ENCODE results near the gene FARS2.

FARS2 gene

GRCh38 chr6:5729080-5729434 is 467.7 kb downstream of the FARS2 start:
- TF ChIP-seq POLR2A (IDR thresholded peaks at IDR 0.05; ENCODE audit: low read depth, low read length), result no peak

GRCh38 chr6:5729813-5730517 is 468.7 kb downstream of the FARS2 start:
- no peak for TF ChIP-seq POLR2A (IDR thresholded peaks at IDR 0.05; ENCODE audit: low read depth, low read length)
- FAIRE-seq (no peak), DNase-seq (ENCODE audit: insufficient read length, low spot score) (no peak)

More at GRCh38 chr6:5729080-5729434, 467.7 kb downstream of the FARS2 start:
- FAIRE-seq, result peak; percentile 87
- peak; percentile 65 for DNase-seq (ENCODE audit: insufficient read length, low spot score)

- no peak for FAIRE-seq
- no peak for DNase-seq (ENCODE audit: insufficient read length, low spot score)
- TF ChIP-seq POLR2A (IDR thresholded peaks at IDR 0.05; ENCODE audit: low read depth, low read length), result no peak
Observed at GRCh38 chr6:5730585-5731263, 469.4 kb downstream of the FARS2 start.

- no peak for TF ChIP-seq POLR2A (IDR thresholded peaks at IDR 0.05; ENCODE audit: low read depth, low read length)
- FAIRE-seq (no peak), DNase-seq (ENCODE audit: insufficient read length, low spot score) (no peak)
Observed at GRCh38 chr6:5731435-5731834, 470.1 kb downstream of the FARS2 start.

GRCh38 chr6:5732496-5732895 is 471.2 kb downstream of the FARS2 start:
- FAIRE-seq, result no peak
- no peak for DNase-seq (ENCODE audit: insufficient read length, low spot score)
- no peak for TF ChIP-seq POLR2A (IDR thresholded peaks at IDR 0.05; ENCODE audit: low read depth, low read length)

- FAIRE-seq (no peak), DNase-seq (ENCODE audit: insufficient read length, low spot score) (no peak)
- TF ChIP-seq POLR2A (IDR thresholded peaks at IDR 0.05; ENCODE audit: low read depth, low read length), result no peak
Observed at GRCh38 chr6:5736016-5736738, 474.9 kb downstream of the FARS2 start.

- no peak for FAIRE-seq
- TF ChIP-seq POLR2A (IDR thresholded peaks at IDR 0.05; ENCODE audit: low read depth, low read length), result no peak
- DNase-seq (ENCODE audit: insufficient read length, low spot score), result no peak
Observed at GRCh38 chr6:5737460-5737859, 476.1 kb downstream of the FARS2 start.

GRCh38 chr6:5738211-5738610 is 476.9 kb downstream of the FARS2 start:
- TF ChIP-seq POLR2A (IDR thresholded peaks at IDR 0.05; ENCODE audit: low read depth, low read length), result no peak
- FAIRE-seq (no peak), DNase-seq (ENCODE audit: insufficient read length, low spot score) (no peak)

- DNase-seq (ENCODE audit: insufficient read length, low spot score) (no peak), FAIRE-seq (no peak)
Observed at GRCh38 chr6:5744497-5744896, 483.2 kb downstream of the FARS2 start.

GRCh38 chr6:5745081-5745480 is 483.8 kb downstream of the FARS2 start:
- FAIRE-seq (no peak), DNase-seq (ENCODE audit: insufficient read length, low spot score) (no peak)
- no peak for TF ChIP-seq POLR2A (IDR thresholded peaks at IDR 0.05; ENCODE audit: low read depth, low read length)

More at GRCh38 chr6:5744497-5744896, 483.2 kb downstream of the FARS2 start:
- TF ChIP-seq POLR2A (IDR thresholded peaks at IDR 0.05; ENCODE audit: low read depth, low read length), result no peak

GRCh38 chr6:5746053-5746758 is 484.9 kb downstream of the FARS2 start:
- no peak for FAIRE-seq

GRCh38 chr6:5746759-5747130 is 485.4 kb downstream of the FARS2 start:
- TF ChIP-seq POLR2A (IDR thresholded peaks at IDR 0.05; ENCODE audit: low read depth, low read length), result no peak
- FAIRE-seq (no peak), DNase-seq (ENCODE audit: insufficient read length, low spot score) (no peak)

More at GRCh38 chr6:5746053-5746758, 484.9 kb downstream of the FARS2 start:
- no peak for DNase-seq (ENCODE audit: insufficient read length, low spot score)
- no peak for TF ChIP-seq POLR2A (IDR thresholded peaks at IDR 0.05; ENCODE audit: low read depth, low read length)

- FAIRE-seq (no peak), DNase-seq (ENCODE audit: insufficient read length, low spot score) (no peak)
- TF ChIP-seq POLR2A (IDR thresholded peaks at IDR 0.05; ENCODE audit: low read depth, low read length), result no peak
Observed at GRCh38 chr6:5747379-5747778, 486.1 kb downstream of the FARS2 start.
